Kidney (tissue), 14 donors: ENCODE data around the gene SLC13A5. TPM values are rescaled to one million over a fixed set of nuclear protein-coding genes. Genes with fewer than 3 reads are reported as not detected.
A peak's percentile ranks its signal among the peaks of the same experiment; 100 is the strongest.
"Not testable (repeated sequence)": the region's sequence is repeated elsewhere in the genome, so short reads cannot be mapped to it uniquely, and the experiment has no call there.

Experiments
- DNase-seq, 5 donors: peaks; one replicate each; pipeline ENCODE4 v3.0.0-alpha.2; 2013 to 2020
- FAIRE-seq: peaks from 2 replicates; lab custom pipeline; 2012; peaks lifted over from hg19 to GRCh38; lab: Jason Lieb, UNC
- H3K27ac ChIP-seq, 2 donors: one replicate each; pipeline ENCODE4 v1.7.0; 2013; ENCODE audit warnings: low read depth in 2 of 2, low read length in 2 of 2, inconsistent platforms in 1 of 2
- H3K27me3 ChIP-seq: one replicate; pipeline ENCODE4 v1.7.1; 2013; ENCODE audit warnings: low read length, inconsistent platforms; ENCODE audit not compliant: control insufficient read depth, insufficient read depth
- H3K36me3 ChIP-seq, 3 donors: one replicate each; pipeline versions ENCODE4 v1.7.0 to v1.7.1; 2013; ENCODE audit warnings: low read length in 3 of 3, control low read depth in 1 of 3, inconsistent platforms in 1 of 3; ENCODE audit not compliant: insufficient read depth in 3 of 3, control insufficient read depth in 2 of 3
- H3K4me1 ChIP-seq, 3 donors: one replicate each; pipeline versions ENCODE4 v1.7.0 to v1.7.1; 2013; ENCODE audit warnings: low read length in 3 of 3, inconsistent platforms in 1 of 3, low read depth in 1 of 3; ENCODE audit not compliant: control insufficient read depth in 2 of 3, insufficient read depth in 2 of 3
- H3K4me3 ChIP-seq, 3 donors: one replicate each; pipeline versions ENCODE4 v1.7.0 to v1.8.1; 2013; ENCODE audit warnings: low read length in 3 of 3, control low read depth in 1 of 3, inconsistent platforms in 1 of 3
- H3K9ac ChIP-seq, 3 donors: one replicate each; pipeline versions ENCODE4 v1.7.0 to v1.7.1; 2013; ENCODE audit warnings: low read length in 3 of 3, control low read depth in 1 of 3, inconsistent platforms in 1 of 3
- H3K9me3 ChIP-seq, 3 donors: one replicate each; pipeline versions ENCODE4 v1.7.0 to v1.7.1; 2013; ENCODE audit warnings: low read length in 3 of 3, control low read depth in 1 of 3, inconsistent platforms in 1 of 3; ENCODE audit not compliant: control insufficient read depth in 2 of 3, insufficient read depth in 1 of 3
- intact Hi-C: fragments of 100-400 bp; cut with DNase I; formaldehyde crosslinking; loops from one replicate; pipeline ENCODE4 v1.11.1; 2022
- polyA plus RNA-seq: library from polyadenylated mRNA; stranded (reverse); fragments of 350-450 nt; fragmentation: Illumina TruSeq; extraction: RNeasy Lipid Tissue Mini Kit (QIAGEN cat#74804); gene quantifications from one replicate; pipeline ENCODE4 v1.2.3, GENCODE V29; 2014; ENCODE audit warnings: low read depth, low replicate concordance; ENCODE audit not compliant: insufficient read depth
- total RNA-seq: library from RNA; stranded (reverse); fragmentation: NEBNext Ultra II Directional; extraction: Animal tissue kit (Norgen Biotek cat#: 25700); gene quantifications from one replicate; pipeline ENCODE4 v1.2.1, GENCODE V29; 2021
- TF ChIP-seq, protein P1 (sequence below): IDR thresholded peaks from 3 replicates; pipeline ENCODE4 v1.5.1; 2012; ENCODE audit warnings: mild to moderate bottlenecking, moderate library complexity, borderline replicate concordance; ENCODE audit not compliant: insufficient read depth; ENCODE audit errors: extremely low read depth
- donor health status: control.
- donor health status: control.
- donor health status: control.
- donor health status: control.
- donor health status: control.
- donor health status: DM: yes; HTN: yes; CAD: no.
- donor health status: Normal renal cell carcinoma (clear cell type).

The SLC13A5 gene
- total and polyA plus RNA-seq, 2 donors from 2014 or later = not detected

DNA sequence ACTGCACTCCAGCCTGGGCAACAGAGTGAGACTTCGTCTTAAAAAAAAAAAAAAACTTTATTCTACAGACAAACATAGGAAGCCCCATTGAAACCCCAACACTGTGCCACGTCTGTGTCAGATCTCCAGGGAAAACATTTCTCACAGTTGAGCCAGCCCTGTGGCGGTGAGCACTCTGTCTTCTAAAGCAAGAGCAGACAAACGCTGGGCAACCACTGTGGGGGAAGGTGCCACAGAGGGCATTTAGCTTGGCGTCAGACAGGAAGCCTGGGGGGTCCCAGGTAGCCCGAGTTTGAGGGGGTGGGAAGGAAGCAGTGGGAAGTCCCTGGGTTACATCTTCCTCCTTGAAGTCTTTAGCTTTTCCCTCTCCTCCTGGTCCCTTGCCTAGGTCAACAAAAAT, 45.7 kb downstream of the SLC13A5 start:
- no peak for FAIRE-seq
- no peak overlapping the region for H3K9ac ChIP-seq
- intact Hi-C loops = no loop called here
- H3K4me3 ChIP-seq = no peak overlapping the region
- no peaks in the 10 kb centered on the region for H3K4me1 ChIP-seq
- TF ChIP-seq, protein P1, sequence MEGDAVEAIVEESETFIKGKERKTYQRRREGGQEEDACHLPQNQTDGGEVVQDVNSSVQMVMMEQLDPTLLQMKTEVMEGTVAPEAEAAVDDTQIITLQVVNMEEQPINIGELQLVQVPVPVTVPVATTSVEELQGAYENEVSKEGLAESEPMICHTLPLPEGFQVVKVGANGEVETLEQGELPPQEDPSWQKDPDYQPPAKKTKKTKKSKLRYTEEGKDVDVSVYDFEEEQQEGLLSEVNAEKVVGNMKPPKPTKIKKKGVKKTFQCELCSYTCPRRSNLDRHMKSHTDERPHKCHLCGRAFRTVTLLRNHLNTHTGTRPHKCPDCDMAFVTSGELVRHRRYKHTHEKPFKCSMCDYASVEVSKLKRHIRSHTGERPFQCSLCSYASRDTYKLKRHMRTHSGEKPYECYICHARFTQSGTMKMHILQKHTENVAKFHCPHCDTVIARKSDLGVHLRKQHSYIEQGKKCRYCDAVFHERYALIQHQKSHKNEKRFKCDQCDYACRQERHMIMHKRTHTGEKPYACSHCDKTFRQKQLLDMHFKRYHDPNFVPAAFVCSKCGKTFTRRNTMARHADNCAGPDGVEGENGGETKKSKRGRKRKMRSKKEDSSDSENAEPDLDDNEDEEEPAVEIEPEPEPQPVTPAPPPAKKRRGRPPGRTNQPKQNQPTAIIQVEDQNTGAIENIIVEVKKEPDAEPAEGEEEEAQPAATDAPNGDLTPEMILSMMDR = no peak
- DNase-seq = no peak
- no peak overlapping the region for H3K27ac ChIP-seq
- no peaks in the 10 kb centered on the region for H3K9me3 ChIP-seq
- no peaks in the 10 kb centered on the region for H3K36me3 ChIP-seq
- H3K27me3 ChIP-seq = no peaks in the 10 kb centered on the region

DNA sequence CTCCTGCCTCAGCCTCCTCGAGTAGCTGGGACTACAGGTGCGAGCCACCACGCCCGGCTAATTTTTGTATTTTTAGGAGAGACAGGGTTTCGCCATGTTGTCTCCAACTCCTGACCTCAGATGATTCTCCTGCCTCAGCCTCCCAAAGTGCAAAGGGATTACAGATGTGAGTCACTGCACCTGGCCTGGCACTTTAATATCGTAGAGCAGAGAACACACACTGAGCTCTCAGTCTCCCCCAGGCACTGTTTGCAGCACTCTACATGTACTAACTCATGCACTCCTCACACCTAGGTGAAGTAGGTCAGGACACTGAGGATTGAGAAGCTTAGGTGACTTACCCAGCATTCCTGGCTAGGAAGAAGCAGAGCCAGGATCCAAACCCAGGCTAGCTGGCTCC, 46.6 kb downstream of the SLC13A5 start:
- no peaks in the 10 kb centered on the region for H3K27me3 ChIP-seq
- intact Hi-C loops = no loop called here

DNA sequence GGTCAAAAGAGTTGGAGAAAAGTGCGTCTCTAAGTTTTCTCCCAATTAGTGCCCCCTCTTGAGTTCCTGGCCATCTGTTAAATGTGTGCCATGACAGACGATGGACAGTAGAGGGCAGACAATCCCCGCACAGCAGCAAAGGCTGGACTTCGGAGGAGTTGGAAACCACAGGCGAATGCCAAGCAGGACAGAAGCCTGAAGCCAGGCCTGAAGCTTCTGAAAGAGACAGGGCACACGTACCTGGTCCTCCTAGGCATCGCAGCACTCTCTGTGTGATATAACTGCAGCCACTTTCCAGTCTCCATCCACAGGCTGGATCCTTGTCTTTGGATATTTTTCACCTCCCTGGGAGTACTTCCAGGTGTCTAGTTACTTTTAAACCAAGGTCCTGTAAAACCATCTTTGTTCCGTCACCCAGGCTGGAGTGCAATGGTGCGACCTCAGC, 47.1 kb downstream of the SLC13A5 start:
- no peaks in the 10 kb centered on the region for H3K9me3 ChIP-seq
- no peak overlapping the region for H3K4me3 ChIP-seq
- no peaks in the 10 kb centered on the region for H3K36me3 ChIP-seq
- DNase-seq (peak; percentile 79 to 91 (median 86)), FAIRE-seq (peak; percentile 61)
- intact Hi-C loops = no loop called here
- no peak overlapping the region for H3K27ac ChIP-seq
- TF ChIP-seq, protein P1 = peak; percentile 92
- no peaks in the 10 kb centered on the region for H3K4me1 ChIP-seq
- no peaks in the 10 kb centered on the region for H3K27me3 ChIP-seq
- no peak overlapping the region for H3K9ac ChIP-seq

More for the DNA sequence above, 46.6 kb downstream of the SLC13A5 start:
- Histone ChIP-seq H3K9ac (no peak overlapping the region), H3K9me3 (no peaks in the 10 kb centered on the region), H3K4me1 (no peaks in the 10 kb centered on the region), H3K4me3 (no peak overlapping the region), H3K27ac (no peak overlapping the region), H3K36me3 (no peaks in the 10 kb centered on the region)
- FAIRE-seq = no peak
- TF ChIP-seq, protein P1 = no peak
- no peak for DNase-seq

DNA sequence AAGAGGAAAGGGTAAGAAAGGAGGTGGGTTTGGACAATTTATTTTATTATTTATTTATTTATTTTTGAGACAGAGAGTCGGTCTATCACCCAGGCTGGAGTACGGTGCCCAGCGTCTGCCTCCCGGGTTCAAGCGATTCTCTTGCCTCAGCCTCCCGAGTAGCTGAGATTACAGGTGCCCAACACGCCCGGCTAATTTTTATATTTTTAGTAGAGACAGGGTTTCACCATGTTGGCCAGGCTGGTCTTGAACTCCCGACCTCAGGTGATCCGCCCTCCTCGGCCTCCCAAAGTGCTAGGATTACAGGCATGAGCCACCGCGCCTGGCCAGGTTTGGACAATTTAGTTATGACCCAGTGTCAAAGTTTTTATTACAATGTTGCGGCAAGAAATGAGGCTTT, 50.0 kb downstream of the SLC13A5 start:
- H3K27me3 ChIP-seq, FAIRE-seq, H3K9me3 ChIP-seq, H3K9ac ChIP-seq, H3K36me3 ChIP-seq, H3K4me1 ChIP-seq, H3K27ac ChIP-seq, H3K4me3 ChIP-seq, DNase-seq, intact Hi-C loops: not testable (repeated sequence)
